Bronchial epithelial cell (primary cell): ENCODE results near the gene PPP2R3A. TPM values are rescaled to one million over a fixed set of nuclear protein-coding genes. Genes with fewer than 3 reads are reported as not detected.
"Not testable (repeated sequence)": the region's sequence is repeated elsewhere in the genome, so short reads cannot be mapped to it uniquely, and the experiment has no call there.

Experiments used
- DNase-seq: peaks from one replicate; pipeline ENCODE4 v3.0.0-alpha.2; 2010; ENCODE audit warnings: low read depth
- FAIRE-seq: peaks from 2 replicates; lab custom pipeline; 2011; peaks lifted over from hg19 to GRCh38; lab: Jason Lieb, UNC
- H3K27me3 ChIP-seq: 2 replicates; pipeline ENCODE4 v1.5.1; 2011; ENCODE audit warnings: low read length; ENCODE audit not compliant: control insufficient read depth, insufficient read depth
- H3K36me3 ChIP-seq: 2 replicates; pipeline ENCODE4 v1.5.1; 2011; ENCODE audit warnings: low read length; ENCODE audit not compliant: control insufficient read depth, insufficient read depth
- H3K4me3 ChIP-seq: 2 replicates; pipeline ENCODE4 v1.5.1; 2011; ENCODE audit warnings: mild to moderate bottlenecking, low read depth, low read length, control low read depth
- CTCF ChIP-seq: IDR thresholded peaks from 2 replicates; pipeline ENCODE4 v1.5.1; 2011; ENCODE audit warnings: mild to moderate bottlenecking, moderate library complexity, low read length, control low read depth, inconsistent platforms; ENCODE audit not compliant: insufficient read depth, severe bottlenecking
- total RNA-seq: library from RNA; depleted of rRNA; stranded (reverse); fragments of >200 nt; gene quantifications from 2 replicates; pipeline ENCODE4 v1.2.1, GENCODE V29; 2014

The PPP2R3A gene
- total RNA-seq, 1 donor from 2014 or later: 4.2 TPM

GRCh38 chr3:136151219-136151618, 185.7 kb downstream of the PPP2R3A start:
- no peak for FAIRE-seq
- no peak for TF ChIP-seq CTCF
- Histone ChIP-seq H3K4me3 (no peak overlapping the region), H3K36me3 (peaks cover 3% of the 10 kb centered on the region), H3K27me3 (no peaks in the 10 kb centered on the region)
- DNase-seq: peak; percentile 41

DNA sequence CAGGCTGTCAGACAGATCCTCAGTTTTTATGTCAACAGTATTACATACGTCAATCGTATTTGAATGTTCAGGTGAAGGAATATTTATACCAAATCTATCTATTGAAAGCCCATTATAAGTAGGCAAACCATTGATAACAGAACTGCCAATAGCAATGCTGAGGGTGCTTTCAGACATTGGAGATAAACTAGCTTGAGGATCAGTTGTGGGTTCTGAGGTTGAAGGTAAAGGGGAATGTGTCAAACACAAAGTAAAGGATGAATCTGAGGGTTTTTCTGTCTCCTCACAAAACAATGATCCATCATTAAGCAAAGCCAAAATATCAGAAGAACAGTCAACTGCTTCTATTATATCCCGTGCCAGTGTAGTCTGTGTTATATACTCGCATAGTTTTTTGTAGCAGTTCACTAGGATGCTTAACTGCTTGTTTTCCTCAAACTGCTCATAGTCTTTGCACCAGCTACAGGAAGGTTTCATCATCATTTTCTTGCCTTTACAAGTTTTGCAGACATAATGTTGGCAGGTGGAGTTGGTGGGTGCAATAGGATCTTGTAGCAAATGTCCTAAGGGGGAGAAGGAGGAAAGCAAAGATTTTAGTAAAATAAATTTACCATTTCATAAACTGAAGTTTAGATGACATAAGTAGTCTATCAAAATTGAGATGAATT, 186.8 kb downstream of the PPP2R3A start:
- H3K27me3 ChIP-seq: no peaks in the 10 kb centered on the region
- H3K4me3 ChIP-seq: no peak overlapping the region
- TF ChIP-seq CTCF: no peak
- FAIRE-seq (no peak), DNase-seq (peak; percentile 55)
- peaks cover 3% of the 10 kb centered on the region for H3K36me3 ChIP-seq

- H3K27me3 ChIP-seq: no peaks in the 10 kb centered on the region
- FAIRE-seq (no peak), DNase-seq (no peak)
- H3K4me3 ChIP-seq: no peak overlapping the region
- peaks cover 3% of the 10 kb centered on the region for H3K36me3 ChIP-seq
- TF ChIP-seq CTCF: no peak
Observed at GRCh38 chr3:136152963-136153362, 187.4 kb downstream of the PPP2R3A start.

- Histone ChIP-seq H3K4me3 (no peak overlapping the region), H3K36me3 (no peaks in the 10 kb centered on the region), H3K27me3 (no peaks in the 10 kb centered on the region)
- no peak for FAIRE-seq
- DNase-seq: no peak
- TF ChIP-seq CTCF: no peak
Observed at GRCh38 chr3:136161516-136161915, 196.0 kb downstream of the PPP2R3A start.

GRCh38 chr3:136162322-136162721, 196.8 kb downstream of the PPP2R3A start:
- H3K36me3 ChIP-seq: no peaks in the 10 kb centered on the region
- no peak overlapping the region for H3K4me3 ChIP-seq
- DNase-seq (no peak), FAIRE-seq (no peak)
- TF ChIP-seq CTCF: no peak
- H3K27me3 ChIP-seq: no peaks in the 10 kb centered on the region

DNA sequence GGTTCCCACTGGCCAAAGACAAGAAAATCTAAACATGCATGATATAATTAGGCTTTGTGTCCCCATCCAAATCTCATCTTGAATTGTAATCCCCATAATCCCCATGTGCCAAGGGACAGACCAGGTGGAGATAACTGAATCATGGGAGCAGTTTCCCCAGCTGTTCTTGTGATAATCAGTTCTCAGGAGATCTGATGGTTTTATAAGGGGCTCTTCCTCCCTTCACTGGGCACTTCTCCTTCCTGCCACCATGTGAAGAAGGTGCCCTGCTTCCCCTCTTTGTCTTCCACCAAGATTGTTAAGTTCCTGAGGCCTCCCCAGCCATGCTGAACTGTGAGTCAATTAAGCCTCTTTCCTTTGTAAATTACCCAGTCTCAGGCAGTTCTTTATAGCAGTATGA, 198.1 kb downstream of the PPP2R3A start:
- DNase-seq, H3K36me3 ChIP-seq, H3K4me3 ChIP-seq, H3K27me3 ChIP-seq: not testable (repeated sequence)
- peak; percentile 43 for FAIRE-seq
